ENCODE results near the gene TGFB3.

TGFB3 gene

GRCh38 chr14:75959031-75959430, 22.8 kb downstream of the TGFB3 start:
- Histone ChIP-seq H3K27me3 (ENCODE audit: low read length) (no peaks in the 10 kb centered on the region), H3K4me2 (ENCODE audit: low read depth, low read length, poor library complexity, severe bottlenecking) (no peak overlapping the region), H3K36me3 (ENCODE audit: low read length) (no peaks in the 10 kb centered on the region), H3K9ac (ENCODE audit: low read length) (no peak overlapping the region), H3F3A (ENCODE audit: insufficient read depth) (no peaks in the 10 kb centered on the region), H3K4me3 (ENCODE audit: insufficient read depth, low read length, poor library complexity, severe bottlenecking) (no peak overlapping the region), H3K9me2 (replicated peaks; ENCODE audit: insufficient read depth, low read length) (no peaks in the 10 kb centered on the region), H4K20me1 (ENCODE audit: low read depth, low read length) (no peaks in the 10 kb centered on the region), H2AFZ (ENCODE audit: low read depth, low read length, severe bottlenecking) (no peak overlapping the region), H3K79me2 (ENCODE audit: insufficient read depth, low read length) (no peaks in the 10 kb centered on the region), H3K9me3 (ENCODE audit: insufficient read depth, low read length) (no peaks in the 10 kb centered on the region), H3K27ac (ENCODE audit: low read depth, low read length) (no peak overlapping the region)
- TF ChIP-seq EZH2phosphoT487 (conservative IDR thresholded peaks at IDR 0.05; ENCODE audit: low read length) (no peak), CTCF (IDR thresholded peaks at IDR 0.05; ENCODE audit: insufficient read depth, low read length, poor library complexity, severe bottlenecking) (no peak)

- Histone ChIP-seq H3K4me3 (ENCODE audit: insufficient read depth, low read length, poor library complexity, severe bottlenecking) (no peak overlapping the region), H3K36me3 (ENCODE audit: low read length) (no peaks in the 10 kb centered on the region), H3K79me2 (ENCODE audit: insufficient read depth, low read length) (no peaks in the 10 kb centered on the region), H2AFZ (ENCODE audit: low read depth, low read length, severe bottlenecking) (no peak overlapping the region), H3K9ac (ENCODE audit: low read length) (no peak overlapping the region), H3K27ac (ENCODE audit: low read depth, low read length) (no peak overlapping the region), H3K9me2 (replicated peaks; ENCODE audit: insufficient read depth, low read length) (no peaks in the 10 kb centered on the region), H3K9me3 (ENCODE audit: insufficient read depth, low read length) (no peaks in the 10 kb centered on the region), H3K4me2 (ENCODE audit: low read depth, low read length, poor library complexity, severe bottlenecking) (no peak overlapping the region), H3K27me3 (ENCODE audit: low read length) (no peaks in the 10 kb centered on the region), H3F3A (ENCODE audit: insufficient read depth) (no peaks in the 10 kb centered on the region), H4K20me1 (ENCODE audit: low read depth, low read length) (no peaks in the 10 kb centered on the region)
- TF ChIP-seq CTCF (IDR thresholded peaks at IDR 0.05; ENCODE audit: insufficient read depth, low read length, poor library complexity, severe bottlenecking) = no peak
- no peak for TF ChIP-seq EZH2phosphoT487 (conservative IDR thresholded peaks at IDR 0.05; ENCODE audit: low read length)
These were observed 29.3 kb downstream of the TGFB3 start for GRCh38 chr14:75952489-75952888.

- Histone ChIP-seq H3K9me2 (replicated peaks; ENCODE audit: insufficient read depth, low read length) (no peaks in the 10 kb centered on the region), H3K9me3 (ENCODE audit: insufficient read depth, low read length) (no peaks in the 10 kb centered on the region), H3K4me3 (ENCODE audit: insufficient read depth, low read length, poor library complexity, severe bottlenecking) (no peak overlapping the region), H3K4me2 (ENCODE audit: low read depth, low read length, poor library complexity, severe bottlenecking) (no peak overlapping the region), H3F3A (ENCODE audit: insufficient read depth) (no peaks in the 10 kb centered on the region), H2AFZ (ENCODE audit: low read depth, low read length, severe bottlenecking) (no peak overlapping the region), H3K9ac (ENCODE audit: low read length) (no peak overlapping the region), H3K79me2 (ENCODE audit: insufficient read depth, low read length) (no peaks in the 10 kb centered on the region), H3K27ac (ENCODE audit: low read depth, low read length) (no peak overlapping the region), H4K20me1 (ENCODE audit: low read depth, low read length) (no peaks in the 10 kb centered on the region), H3K36me3 (ENCODE audit: low read length) (no peaks in the 10 kb centered on the region), H3K27me3 (ENCODE audit: low read length) (no peaks in the 10 kb centered on the region)
- no peak for TF ChIP-seq EZH2phosphoT487 (conservative IDR thresholded peaks at IDR 0.05; ENCODE audit: low read length)
- no peak for TF ChIP-seq CTCF (IDR thresholded peaks at IDR 0.05; ENCODE audit: insufficient read depth, low read length, poor library complexity, severe bottlenecking)
These were observed 35.0 kb downstream of the TGFB3 start for GRCh38 chr14:75946785-75947184.
